NOMO-1 treated with DMSO at 0.1 percent for 48 hours (cell line): ENCODE measurements around the gene ZGRF1.
"Not testable (repeated sequence)": the region's sequence is repeated elsewhere in the genome, so short reads cannot be mapped to it uniquely, and the experiment has no call there.

ENCODE experiments used
- DNase-seq: peaks from one replicate; lab custom pipeline; 2025; ENCODE audit not compliant: unreplicated experiment; lab: John Stamatoyannopoulos, UW

The ZGRF1 gene, protein sequence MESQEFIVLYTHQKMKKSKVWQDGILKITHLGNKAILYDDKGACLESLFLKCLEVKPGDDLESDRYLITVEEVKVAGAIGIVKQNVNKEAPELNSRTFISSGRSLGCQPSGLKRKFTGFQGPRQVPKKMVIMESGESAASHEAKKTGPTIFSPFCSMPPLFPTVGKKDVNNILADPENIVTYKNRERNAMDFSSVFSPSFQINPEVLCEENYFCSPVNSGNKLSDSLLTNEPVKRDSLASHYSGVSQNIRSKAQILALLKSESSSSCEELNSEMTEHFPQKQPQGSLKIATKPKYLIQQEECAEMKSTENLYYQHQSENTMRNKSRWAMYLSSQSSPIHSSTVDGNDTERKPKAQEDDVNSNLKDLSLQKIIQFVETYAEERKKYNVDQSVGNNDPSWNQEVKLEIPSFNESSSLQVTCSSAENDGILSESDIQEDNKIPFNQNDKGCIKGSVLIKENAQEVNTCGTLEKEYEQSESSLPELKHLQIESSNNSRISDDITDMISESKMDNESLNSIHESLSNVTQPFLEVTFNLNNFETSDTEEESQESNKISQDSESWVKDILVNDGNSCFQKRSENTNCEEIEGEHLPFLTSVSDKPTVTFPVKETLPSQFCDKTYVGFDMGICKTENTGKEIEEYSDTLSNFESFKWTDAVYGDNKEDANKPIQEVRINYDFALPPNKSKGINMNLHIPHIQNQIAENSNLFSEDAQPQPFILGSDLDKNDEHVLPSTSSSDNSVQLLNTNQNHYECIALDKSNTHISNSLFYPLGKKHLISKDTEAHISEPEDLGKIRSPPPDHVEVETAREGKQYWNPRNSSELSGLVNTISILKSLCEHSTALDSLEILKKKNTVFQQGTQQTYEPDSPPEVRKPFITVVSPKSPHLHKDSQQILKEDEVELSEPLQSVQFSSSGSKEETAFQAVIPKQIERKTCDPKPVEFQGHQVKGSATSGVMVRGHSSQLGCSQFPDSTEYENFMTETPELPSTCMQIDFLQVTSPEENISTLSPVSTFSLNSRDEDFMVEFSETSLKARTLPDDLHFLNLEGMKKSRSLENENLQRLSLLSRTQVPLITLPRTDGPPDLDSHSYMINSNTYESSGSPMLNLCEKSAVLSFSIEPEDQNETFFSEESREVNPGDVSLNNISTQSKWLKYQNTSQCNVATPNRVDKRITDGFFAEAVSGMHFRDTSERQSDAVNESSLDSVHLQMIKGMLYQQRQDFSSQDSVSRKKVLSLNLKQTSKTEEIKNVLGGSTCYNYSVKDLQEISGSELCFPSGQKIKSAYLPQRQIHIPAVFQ (N-terminal part only)

DNA sequence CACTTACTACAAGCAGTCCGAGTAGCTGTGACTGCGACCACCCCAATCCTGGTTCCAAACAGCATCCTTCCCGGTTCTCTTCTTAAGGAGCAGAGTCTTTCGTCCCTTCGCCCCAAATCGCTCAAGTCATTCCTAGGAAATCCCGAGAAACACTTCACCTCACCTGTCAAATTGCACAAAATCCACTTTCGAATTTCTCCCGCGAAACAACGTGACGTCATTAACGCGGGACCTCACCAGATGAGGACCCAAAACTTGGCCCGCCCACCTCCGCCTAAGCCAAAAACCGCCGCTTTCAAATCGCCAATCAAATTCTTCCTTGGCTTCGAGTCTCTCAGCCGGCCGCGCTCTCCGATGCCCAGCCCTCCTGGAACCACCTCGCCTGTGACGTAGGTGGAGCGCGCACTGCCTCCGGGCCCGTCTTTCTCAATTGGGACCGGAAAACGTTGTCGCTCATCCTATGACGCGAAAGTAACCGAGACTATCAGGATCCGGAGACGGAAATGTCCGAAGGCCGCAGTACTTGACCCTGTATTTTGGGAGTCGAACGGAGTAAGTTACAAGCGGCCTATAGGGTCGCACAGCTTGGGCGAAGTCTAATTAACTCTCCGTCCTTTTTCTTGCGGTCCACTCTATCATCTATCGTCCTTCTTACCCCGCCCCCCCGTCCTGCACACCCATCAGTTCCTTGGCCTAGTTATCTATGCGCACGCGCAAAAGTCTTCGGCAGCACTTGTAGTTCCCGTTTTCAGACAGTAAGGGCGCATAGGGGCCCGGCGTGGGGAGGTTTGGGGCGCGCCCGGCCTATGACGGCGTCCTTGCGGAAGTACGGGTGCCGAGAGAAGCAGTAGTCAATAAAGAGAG lies at the start of gene ZGRF1, which contains the start of gene LARP7:
Gene ZGRF1, minus strand, starts transcription at position 222 of the 864 bp plus-strand sequence. CDS start 3,733 bp downstream, outside the sequence.
Gene LARP7, plus strand, starts transcription at position 456 of the 864 bp plus-strand sequence. CDS start 7,527 bp downstream, outside the sequence.
- DNase-seq: peak; percentile 98

DNA sequence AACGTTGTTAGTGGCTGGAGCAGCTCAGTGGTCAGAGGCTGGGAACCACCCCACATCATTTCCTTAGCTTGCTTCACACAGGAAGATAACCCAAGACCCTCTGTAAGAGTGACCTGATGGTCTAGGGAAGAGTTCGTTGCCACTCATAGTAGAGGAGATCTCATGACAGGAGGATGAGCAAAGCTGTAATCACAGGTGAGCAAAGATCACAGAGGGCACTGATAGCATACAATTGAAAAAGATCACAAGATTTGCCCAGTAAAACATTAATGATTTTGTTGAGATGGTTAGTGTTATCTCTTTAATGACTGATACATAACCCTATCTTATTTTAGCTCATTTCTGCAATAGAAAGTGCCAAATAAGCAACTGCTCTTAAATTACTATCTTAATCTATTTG lies 44.3 kb upstream of the ZGRF1 start:
- no peak for DNase-seq

DNA sequence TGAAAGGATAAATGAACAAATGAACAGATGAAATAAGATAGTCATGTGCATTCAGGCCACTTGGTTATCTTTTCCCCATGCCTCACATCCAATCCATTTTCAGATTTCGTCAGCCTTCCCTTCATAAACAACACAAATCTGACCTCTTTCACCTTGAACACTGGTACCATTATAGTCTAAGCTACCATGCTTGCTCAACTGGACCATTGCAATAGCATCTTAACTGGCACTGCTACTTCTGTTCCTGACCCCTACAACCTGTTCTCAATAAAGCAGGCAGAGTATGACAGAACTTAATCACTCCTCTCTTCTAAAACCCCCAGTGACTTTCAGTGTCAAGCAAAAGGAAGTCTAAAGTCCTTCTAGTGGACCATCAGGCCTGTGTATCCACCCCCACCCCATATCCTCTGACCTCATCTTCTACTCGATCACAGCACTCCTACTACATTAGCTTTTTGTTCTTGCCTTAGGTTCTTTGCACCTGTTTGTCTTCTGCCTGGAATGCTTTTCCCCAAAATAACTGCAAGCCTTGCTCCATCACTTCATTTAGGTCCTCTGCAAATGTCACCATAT lies 40.9 kb upstream of the ZGRF1 start:
- DNase-seq: no peak

DNA sequence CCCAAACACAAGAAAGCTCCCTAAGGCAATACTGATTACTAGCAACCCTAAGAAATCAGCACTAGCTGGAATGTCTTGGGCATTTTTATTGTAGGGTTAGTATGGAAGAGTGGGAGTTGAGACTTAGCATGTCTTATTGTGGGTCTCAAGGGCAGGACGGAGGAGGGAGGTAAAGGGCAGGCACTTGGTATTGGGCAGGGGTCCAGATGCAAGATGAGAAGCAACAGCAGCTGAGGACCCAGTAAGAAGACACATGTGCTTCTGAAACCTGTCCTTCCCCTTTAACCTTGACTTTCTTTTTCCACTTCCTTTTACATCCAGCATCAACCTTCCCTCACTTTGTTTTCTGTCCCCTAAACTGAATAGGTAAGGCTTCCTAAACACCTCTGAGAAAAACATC lies 37.7 kb upstream of the ZGRF1 start:
- no peak for DNase-seq

DNA sequence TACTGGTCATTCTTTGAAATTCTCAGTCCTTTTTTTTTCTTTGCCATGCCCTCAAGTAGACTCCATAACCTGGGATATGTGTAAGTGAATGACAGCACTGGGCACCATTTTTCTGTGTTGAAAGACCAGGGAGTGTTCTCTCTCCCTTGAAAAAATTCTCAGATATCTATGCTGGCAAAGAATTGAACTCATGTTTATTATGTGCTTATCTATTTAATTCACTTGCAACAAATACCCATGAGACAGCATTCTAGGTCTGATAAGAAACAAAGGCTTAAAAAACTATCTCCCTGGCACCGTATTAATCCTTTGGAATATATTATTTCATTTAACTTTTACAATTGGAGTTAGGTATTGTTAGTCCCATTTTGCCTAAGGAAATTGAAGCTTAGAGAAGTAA lies 37.0 kb upstream of the ZGRF1 start:
- no peak for DNase-seq

DNA sequence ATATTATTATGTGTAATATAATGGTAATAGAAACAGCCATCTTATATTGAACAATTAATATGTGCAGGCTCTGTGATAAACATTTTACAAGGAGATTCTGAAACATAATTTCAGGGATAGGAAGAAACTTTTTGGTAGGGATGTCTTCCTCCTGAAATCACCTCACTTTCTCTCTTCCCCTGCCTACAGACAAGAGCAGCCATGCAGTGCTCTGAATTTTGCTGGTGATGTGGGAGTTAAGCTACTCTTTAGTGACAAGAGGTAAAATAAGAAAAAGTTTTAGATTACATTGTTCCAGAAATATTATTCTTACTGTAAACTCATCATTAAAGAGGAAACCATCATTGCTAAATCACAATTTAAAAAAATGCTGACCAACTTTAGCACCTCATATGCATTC lies 36.4 kb upstream of the ZGRF1 start:
- no peak for DNase-seq

DNA sequence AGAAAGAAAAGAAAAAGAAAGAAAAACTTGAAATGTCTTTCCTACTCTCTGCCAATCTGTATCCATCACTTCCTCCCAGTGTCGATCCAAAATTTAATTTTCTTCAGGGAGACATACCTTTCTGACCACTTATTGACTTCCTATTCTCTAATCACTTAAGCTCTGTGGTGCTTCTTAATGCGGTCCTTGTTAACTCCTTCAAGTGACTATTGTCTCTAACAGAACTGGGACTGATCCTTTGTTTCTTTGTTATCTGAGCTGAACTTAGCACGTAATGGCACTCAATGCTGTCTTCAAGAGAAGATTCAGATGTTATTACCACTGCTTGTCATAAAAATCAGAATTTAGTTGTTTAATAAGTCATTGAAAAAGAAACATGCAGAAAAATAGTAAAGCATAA lies 31.4 kb upstream of the ZGRF1 start:
- no peak for DNase-seq

DNA sequence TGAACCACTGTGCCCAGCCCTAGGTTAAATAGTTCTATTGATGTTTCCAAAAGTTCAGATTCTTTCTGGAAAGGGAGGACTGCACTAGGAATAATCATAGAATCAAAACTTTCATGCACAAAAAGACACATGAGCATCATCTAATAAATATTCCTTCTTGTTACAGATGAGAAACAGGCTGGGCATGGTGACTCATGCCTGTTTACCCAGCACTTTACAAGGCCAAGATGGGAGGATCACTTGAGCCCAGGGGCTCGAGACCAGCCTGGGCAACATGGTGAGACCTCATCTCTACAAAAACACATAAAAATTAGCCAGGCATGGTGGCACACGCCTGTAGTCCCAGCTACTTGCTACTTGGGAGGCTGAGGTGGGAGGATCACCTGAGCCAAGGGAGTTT lies 27.9 kb upstream of the ZGRF1 start:
- no peak for DNase-seq

DNA sequence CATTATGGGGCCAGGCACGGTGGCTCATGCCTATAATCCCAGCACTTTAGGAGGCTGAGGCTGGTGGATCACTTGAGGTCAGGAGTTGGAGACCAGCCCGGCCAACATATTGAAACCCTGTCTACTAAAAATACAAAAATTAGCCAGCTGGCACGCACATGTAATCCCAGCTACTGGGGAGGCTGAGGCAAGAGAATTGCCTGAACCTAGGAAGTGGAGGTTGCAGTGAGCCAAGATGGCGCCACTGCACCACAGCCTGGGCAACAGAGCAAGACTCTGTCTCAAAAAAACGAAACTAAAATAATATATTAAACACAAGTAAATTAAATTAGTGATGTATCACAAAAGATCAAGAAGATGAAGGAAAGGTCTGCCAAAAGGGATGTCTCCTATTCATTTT lies 19.4 kb upstream of the ZGRF1 start:
- DNase-seq: not testable (repeated sequence)

DNA sequence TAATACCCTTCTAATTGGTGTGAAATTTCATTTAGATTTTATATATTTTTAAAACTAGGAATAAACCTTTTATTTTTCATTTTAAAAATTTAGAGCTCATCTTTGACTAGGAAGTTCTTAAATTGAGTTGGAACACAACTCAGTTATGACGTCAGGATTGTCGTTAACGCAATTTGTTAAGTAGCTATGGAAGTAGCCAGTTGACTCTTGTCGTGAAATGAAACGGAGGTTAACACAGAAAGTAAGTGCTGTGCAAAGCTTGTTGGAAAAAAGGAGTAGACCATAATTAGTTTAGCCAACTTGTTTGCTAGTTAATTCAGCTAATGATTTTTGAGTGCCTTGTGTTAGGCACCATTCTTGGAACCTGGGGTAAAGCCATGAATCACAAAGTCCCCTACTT lies 18.6 kb upstream of the ZGRF1 start:
- DNase-seq: no peak

DNA sequence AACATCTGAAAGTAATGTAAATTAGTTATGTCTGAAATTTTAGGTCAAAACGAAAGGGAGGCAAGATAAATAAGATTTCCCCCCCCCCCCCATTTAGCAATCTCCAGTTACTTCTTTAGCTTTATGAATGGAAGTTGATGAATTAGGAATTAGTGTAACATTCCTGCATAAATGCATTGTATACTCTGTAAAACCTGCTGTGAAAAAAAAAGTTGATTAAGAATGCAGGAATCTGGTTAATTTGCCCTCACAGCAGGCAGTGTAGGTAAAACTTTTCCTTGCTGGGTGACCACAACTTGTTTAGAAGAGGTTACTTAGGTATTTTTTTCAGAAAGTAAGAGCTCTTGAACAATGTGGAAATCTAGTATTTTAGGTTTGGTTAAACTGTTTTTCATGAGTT lies 15.5 kb upstream of the ZGRF1 start:
- no peak for DNase-seq

DNA sequence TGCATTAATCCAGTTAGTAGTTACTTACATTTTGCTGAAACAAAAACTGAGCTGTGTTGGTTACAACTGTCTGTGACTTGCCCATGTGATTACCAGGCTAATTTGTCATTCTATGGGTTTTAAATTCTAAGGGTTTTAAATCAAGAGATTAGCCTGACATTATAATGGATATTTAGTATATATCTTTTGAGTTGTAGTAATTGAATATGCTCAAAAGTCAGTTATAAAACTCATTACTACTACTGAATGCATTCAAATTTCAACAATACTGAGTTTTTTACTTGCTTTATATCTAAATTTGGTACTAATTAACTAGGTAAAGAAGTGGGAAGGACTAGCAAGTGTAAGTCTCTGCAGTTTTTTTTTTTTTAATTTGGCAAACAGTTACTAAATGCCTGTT lies 14.9 kb upstream of the ZGRF1 start:
- DNase-seq: no peak

DNA sequence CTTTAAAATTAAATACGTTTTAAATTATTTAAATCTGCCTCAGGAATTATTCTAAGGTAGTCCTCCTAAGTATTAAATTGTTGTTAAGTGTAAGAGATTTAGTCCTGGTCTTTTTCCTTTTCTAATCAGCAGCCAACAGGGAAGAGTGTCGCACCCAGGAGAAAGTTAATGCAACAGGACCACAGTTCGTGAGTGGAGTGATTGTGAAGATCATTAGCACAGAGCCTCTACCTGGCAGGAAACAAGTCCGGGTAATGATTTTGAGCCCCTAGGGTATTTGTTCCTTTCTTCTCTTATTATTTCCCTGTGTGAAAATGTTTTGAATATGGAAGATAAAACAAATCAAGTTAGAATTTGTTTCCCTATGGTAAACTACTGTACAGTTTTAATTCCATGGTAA lies 13.6 kb upstream of the ZGRF1 start:
- no peak for DNase-seq

DNA sequence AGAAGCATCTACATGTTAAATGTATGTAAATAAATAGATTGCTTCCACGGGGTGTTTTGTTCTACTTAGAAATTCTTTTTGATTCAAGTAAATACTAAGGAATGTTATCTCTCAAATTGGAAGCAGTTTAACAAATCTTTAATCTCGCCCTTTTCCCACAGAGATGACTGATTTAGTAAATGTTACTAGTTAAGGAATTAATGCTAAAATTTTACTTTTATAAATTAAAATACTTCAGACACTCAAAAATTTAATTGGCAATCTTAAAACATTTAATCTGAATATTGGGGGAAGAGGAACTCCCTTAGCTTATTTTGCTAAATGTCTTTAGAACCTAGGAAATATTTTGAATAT lies 12.3 kb upstream of the ZGRF1 start:
- DNase-seq: no peak

DNA sequence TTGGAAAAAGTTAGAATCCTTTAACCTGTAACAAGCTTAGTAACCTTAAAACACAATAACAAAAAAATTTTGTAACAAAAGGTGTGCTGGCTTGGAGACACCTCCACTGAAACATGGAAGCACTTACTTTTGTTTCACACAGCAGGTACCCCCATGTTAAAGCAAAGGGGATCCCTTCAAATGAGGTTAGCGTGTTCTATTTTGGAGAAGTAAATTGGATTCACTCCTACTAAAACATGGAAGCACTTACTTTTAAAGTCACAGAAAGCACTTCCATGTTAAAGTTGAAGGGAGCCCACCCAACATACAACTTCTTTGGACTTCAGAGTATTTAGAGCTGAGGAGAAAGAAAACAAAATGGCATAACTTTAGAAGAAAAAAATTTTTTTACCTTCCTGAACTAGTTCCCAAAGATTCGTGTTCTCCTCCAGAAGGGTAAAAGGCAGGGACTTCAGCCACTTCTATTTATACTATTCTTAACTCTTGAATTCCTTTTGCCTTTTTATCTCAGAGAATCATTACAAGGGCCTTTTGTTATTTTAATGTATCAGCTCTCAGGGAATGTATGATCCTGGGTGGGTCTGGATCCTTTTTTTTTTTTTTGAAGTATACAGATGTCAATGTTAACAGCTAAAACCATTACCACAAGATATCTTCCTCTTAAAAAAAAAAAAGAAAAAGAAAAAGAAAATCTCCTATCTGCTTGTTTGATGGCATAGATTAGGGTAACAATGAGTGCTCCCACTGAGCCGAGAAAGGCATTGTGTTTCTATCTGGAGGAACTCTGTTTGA lies 11.8 kb upstream of the ZGRF1 start:
- DNase-seq: no peak

DNA sequence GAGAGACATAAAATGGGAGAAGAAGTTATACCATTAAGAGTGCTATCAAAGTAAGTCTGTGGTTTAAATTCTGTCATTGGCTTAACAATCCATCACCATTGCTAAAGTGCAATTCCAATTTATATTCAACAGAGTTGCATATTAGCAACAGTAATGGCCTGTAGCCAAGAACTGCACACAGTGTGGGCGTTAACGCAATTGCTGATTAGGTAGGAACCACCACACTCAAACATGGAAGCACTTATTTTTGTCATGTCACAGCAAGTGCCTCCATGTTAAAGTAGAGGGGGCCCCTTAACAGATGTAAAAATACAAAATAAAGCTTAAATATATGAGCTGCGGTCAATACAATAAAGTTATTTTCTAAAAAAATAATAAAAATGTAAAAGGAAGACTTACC lies 11.1 kb upstream of the ZGRF1 start:
- no peak for DNase-seq

DNA sequence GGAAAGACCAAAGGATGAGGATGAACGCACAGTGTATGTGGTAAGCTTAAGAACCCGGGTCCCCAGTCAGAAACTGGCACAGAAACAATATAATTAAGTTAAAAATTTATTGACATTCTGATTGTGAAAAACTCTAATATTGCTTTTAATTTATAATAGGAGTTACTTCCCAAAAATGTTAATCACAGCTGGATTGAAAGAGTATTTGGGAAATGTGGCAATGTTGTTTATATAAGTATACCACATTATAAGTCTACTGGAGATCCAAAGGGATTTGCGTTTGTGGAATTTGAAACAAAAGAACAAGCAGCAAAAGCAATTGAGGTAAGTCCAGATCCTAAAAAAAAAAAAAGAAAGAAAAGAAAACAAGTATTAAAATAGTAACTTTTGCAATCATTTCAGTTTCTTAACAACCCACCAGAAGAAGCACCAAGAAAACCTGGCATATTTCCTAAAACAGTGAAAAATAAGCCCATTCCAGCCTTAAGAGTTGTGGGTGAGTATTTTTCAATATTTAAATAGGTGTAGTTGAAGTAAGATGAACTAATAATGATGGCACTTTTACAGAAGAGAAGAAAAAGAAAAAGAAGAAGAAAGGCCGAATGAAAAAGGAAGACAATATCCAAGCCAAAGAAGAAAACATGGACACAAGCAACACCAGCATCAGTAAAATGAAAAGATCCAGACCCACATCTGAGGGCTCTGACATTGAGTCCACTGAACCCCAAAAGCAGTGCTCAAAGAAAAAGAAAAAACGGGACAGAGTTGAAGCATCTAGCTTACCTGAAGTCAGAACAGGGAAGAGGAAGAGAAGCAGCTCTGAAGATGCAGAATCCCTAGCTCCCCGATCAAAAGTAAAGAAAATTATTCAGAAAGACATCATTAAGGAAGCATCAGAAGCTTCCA lies 10.2 kb upstream of the ZGRF1 start:
- no peak for DNase-seq
